GM21717 (cell line): Measurements from ENCODE around the gene LMLN.
A peak's percentile ranks its signal among the peaks of the same experiment; 100 is the strongest.
"Not testable (repeated sequence)": the region's sequence is repeated elsewhere in the genome, so short reads cannot be mapped to it uniquely, and the experiment has no call there.

ENCODE experiments used
- ATAC-seq: cut with Tn5 transposase; IDR thresholded peaks from one replicate; pipeline ENCODE4 v1.9.1; 2021; ENCODE audit warnings: mild to moderate bottlenecking, moderate library complexity; ENCODE audit not compliant: unreplicated experiment

LMLN gene

DNA sequence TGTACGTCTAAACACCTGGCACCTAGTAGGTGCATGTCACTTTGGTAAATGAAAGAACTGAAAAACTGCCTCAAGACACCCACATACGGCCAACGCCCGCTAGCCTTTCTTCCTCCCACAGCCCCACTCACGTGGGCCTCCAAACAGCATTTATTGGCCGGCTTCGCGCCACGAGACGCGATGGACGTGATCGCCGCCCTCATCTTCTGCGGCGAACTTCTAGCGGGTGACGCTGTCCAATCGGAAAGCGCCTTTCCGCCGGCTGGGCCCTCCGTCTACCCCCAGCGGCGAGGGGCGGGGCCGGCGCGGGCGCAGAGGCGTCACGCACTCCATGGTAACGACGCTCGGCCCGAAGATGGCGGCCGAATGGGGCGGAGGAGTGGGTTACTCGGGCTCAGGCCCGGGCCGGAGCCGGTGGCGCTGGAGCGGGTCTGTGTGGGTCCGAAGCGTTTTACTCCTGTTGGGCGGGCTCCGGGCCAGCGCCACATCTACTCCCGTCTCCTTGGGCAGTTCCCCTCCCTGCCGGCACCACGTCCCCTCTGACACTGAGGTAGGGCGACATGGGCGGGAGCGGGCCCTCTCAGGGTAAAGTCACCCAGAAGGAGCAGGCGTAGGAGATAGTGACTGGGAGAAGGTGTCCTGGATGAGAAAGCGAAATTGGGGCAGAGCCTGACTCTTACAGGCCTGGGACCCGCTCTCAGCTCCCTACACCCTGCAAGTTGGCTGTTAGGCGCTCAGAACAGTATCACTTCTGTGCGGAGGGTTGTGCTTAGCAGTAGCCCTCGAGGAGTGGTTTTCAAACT is at the start of gene LMLN:
TSS of gene LMLN (plus strand) at position 327 of the 803 bp plus-strand sequence. CDS start at position 356, 29 bp downstream.
- ATAC-seq: peak; percentile 97

DNA sequence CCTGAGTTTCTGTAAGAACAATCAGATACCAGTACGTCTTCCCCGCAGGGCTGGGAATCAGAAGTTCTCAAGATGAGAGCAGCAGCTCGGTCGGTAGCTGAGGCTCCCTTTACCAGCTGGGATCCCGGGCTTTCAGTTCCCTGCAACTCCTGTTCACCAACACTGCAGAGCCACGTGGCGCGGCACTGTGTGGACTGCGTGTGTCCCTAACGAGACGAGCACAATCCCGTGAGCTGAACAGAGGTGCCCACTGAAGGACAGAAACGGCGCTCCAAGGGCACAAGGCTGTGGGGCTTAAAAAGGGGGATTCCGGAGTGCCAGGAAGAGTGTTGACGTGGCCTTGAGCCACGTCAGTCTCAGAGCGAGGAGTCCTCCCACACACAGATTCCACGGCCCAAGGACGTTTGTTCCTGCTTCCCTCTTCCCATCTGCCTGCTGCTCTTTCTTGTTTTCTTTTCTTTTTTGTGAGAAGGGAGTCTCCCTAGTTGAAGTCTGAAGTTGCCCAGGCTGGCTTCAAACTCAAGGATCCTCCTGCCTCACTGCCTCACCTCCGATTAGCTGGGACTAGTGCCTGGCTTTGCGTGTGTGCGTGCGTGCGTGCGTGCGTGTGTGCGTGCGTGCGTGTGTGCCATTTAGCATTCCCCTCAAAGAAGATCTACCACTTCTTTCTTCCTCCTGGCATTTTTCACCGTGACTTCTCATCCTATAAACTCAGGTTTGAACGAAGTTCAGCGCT is 47.1 kb upstream of the LMLN start:
- ATAC-seq: no peak

DNA sequence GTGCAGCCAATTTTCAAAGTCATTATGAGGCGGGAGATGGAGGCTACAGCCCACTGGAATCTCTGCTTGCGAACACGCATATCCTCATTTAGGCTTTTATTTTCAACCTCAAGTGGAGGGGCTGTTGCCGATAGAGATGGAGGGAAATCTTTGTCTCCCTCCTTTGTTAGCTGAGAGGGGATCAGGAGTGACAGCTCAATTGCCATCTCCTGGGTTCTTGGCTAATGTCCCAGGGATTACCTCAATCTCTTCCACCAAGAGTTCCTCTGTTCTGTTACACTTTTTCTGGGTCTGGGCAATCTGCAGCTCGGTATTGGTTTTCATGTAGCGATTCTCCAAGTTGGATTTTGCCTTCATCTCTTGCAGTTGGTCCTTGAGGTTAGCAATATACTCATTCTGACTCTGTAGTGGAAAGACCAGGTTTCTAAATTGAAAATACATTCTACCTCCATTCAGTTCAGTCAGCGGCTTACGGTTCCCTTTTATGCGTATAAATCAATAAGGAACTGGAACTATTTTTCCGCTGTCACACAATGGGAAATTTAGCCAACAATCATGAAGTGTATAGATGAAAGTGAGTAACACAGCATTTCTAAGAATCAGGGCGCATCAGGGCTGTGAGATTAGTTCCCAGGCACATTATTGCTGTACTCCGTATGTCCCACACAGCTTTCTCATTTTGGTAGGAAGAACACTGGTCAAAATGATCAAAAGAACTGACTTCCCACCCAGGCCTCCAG is 46.2 kb upstream of the LMLN start:
- no peak for ATAC-seq

DNA sequence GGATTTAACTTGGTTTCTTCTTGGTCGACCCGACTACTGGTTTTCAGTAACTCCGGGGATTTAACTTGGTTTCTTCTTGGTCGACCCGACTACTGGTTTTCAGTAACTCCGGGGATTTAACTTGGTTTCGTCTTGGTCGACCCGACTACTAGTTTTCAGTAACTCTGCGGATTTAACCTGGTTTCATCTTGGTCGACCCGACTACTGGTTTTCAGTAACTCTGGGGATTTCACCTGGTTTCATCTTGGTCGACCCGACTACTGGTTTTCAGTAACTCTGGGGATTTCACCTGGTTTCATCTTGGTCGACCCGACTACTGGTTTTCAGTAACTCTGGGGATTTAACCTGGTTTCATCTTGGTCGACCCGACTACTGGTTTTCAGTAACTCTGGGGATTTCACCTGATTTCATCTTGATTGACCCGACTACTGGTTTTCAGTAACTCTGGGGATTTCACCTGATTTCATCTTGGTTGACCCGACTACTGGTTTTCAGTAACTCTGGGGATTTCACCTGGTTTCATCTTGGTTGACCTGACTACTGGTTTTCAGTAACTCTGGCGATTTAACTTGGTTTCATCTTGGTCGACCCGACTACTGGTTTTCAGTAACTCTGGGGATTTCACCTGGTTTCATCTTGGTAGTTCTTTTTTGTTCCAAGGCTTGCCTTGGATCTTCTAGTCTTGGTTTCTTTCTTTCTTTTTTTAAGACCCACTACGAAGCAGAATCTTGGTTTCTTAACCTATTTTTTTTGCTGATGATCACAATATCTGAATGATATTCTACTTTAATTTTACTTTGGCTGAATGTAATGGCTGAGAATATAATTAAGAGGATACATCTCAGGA is 38.4 kb upstream of the LMLN start:
- ATAC-seq: not testable (repeated sequence)

DNA sequence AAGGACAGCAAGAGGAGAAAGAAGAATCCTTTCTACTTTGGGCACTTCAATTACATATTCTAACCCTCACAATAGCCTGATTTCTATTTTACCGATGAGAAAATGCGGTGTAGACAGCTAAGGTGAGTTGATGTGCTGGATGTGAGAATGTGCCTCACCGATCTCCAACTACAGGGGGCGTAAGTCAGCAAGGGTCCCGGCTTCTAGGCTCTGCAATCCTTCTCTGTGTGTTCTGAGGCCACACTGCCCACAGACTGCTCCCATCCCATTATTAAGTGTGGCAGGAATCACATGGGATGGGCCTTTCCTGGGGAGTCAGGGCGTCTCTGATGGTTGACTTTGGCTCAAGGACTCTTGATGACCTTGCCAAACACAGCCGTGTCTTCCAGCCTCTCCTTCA is 33.6 kb upstream of the LMLN start:
- no peak for ATAC-seq

DNA sequence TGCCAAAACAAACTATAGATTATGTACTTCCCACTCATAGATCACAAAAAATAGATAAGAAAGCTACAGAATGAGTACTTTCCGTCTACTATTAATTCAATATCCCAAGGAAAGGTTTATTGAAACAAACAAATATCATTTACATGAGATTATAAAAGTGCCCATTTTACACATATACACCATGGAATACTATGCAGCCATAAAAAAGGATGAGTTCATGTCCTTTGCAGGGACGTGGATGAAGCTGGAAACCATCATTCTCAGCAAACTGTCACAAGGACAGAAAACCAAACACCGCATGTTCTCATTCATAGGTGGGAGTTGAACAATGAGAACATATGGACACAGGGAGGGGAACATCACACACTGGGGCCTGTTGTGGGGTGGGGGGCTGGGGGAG is 32.4 kb upstream of the LMLN start:
- ATAC-seq: not testable (repeated sequence)

- no peak for ATAC-seq
Observed at GRCh38 chr3:197936819-197937384, 23.1 kb upstream of the LMLN start.

GRCh38 chr3:197940745-197941384 is 19.2 kb upstream of the LMLN start:
- no peak for ATAC-seq

- no peak for ATAC-seq
Observed at GRCh38 chr3:197942956-197943556, 17.0 kb upstream of the LMLN start.

- ATAC-seq: no peak
Observed at GRCh38 chr3:197949191-197949777, 10.7 kb upstream of the LMLN start.

- peak; percentile 83 for ATAC-seq
Observed at GRCh38 chr3:197949778-197950676, 10.0 kb upstream of the LMLN start, which contains the start of gene RPL35A. RPL35A (plus strand) TSS chr3:197950190; CDS start chr3:197950968, 778 bp downstream.

- ATAC-seq: no peak
Observed at GRCh38 chr3:197950677-197951061, 9.3 kb upstream of the LMLN start.

DNA sequence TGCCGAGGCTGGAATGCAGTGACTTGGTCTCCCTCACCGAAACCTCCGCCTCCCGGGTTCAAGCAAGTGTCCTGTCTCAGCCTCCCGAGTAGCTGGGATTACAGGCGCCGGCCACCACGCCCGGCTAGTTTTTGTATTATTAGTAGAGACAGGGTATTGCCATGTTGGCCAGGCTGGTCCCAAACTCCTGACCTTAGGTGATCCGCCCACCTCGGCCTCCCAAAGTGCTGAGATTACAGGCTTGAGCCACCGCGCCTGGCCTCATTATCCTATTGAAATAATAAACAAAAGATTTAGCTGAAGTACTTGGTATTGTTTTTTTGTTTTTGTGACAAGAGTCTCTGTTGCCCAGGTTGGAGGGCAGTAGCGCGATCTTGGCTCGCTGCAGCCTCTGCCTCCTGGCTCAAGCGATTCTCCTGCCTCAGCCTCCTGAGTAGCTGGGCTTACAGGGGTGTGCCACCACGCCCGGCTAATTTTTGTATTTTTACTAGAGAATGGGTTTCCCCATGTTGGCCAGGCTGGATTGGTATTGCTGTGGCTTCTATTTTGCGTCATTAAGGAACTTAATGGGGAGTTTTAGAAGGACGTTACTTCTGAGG is 8.5 kb upstream of the LMLN start:
- no peak for ATAC-seq

DNA sequence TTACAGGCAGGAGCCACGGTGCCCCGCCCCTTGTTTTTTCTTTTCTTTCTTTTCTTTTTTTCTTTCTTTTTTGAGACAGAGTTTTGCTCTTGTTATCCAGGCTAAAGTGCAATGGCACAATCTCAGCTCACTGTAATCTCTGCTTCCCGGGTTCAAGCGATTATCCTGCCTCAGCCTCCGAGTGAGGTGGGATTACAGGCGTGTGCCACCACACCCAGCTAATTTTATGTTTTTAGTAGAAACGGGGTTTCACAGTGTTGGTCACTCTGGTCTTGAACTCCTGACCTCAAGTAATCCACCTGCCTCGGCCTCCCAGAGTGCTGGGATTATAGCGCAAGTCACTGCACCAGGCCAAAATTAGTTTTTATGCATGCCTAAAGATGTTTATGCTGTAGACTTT is 7.6 kb upstream of the LMLN start:
- ATAC-seq: no peak

DNA sequence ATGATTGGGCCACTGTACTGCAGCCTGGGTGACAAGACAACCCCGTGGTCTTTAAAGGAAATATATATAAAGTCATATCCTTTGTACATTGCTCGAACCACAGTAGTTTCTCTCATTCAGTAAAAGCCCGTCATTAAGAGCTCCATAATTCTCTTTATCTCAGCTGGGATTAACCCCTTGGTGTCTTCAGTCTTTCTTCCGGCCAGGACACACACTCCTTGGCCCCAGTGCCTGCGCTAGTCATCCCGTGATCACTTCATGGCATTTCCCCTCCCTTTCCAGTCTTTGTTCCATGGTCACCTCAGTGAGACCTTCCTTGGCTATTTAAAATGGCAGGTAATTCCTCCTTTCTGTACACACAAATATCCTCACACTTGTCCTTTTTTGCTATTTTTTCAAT is 6.7 kb upstream of the LMLN start:
- ATAC-seq: no peak

GRCh38 chr3:197953881-197954280 is 6.1 kb upstream of the LMLN start:
- ATAC-seq: no peak

- ATAC-seq: no peak
Observed at GRCh38 chr3:197955892-197956477, 4.0 kb upstream of the LMLN start.
